Measurements from ENCODE around the gene SEMA7A.

The SEMA7A gene

DNA sequence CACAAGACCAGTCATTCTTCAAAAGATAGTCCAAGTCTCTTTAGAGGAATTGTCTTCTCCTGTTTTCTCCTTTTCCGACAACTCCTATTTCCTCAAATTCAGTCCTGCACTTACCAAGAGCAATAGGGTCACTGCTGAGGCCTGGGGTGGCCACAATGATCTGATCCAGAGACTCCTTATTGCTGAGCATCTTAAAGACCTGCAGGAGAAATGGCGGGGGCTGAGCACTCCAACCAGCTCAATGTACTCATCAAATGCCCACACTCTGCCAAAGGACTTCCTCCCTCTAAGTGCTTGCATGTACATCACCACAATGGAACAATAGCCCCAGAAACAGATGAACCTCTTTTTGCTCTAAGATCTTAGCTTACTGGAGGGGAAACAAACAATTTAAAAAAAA lies 17.6 kb upstream of the SEMA7A start:
- DNase-seq, result no peak

DNA sequence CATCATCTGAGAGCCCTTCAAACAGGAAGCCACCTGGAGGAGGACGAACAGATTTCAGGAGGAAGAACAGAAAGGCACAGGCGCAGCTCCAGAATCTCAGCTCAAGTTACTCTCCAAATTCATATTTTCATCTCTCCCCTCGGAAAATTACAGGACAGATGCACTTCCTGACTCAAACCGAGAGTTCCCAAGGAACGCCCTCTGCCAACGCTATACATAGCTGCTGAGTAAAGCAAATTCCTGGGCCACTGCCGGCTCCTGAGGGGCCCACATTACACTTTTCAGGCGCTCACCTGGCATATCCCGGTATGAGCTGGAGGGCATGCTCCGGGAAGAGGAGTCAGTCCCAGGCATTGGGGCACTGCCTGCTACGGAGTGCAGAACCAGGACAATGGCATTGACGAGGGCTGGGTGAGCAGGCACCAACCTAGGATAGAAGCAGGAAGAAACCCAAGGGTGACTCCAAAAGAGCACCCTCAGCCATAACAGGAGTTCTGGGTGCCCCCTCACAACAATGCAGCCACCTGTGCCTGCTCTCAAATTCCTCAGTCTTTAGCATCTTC lies 16.0 kb upstream of the SEMA7A start:
- DNase-seq, result no peak

DNA sequence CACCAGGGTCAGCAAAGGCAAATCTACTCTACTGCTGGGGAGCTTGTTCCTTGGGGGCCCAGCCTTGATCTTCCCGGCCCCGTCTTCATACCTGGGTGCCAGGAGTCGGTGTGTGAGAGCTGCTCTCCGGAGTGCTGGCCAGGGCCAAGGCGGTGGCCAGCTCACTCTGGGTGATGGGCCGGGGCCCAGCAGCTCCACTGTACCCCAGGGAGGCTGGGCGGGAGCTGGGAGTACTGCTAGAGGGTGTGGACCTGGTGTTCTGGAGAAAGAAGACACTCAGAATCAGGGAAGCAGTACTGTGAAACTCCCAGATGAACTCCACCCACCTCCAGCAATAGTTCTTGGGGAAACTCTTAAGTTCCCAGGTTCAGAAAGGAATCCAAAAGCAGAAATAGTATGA lies 15.3 kb upstream of the SEMA7A start:
- no peak for DNase-seq

DNA sequence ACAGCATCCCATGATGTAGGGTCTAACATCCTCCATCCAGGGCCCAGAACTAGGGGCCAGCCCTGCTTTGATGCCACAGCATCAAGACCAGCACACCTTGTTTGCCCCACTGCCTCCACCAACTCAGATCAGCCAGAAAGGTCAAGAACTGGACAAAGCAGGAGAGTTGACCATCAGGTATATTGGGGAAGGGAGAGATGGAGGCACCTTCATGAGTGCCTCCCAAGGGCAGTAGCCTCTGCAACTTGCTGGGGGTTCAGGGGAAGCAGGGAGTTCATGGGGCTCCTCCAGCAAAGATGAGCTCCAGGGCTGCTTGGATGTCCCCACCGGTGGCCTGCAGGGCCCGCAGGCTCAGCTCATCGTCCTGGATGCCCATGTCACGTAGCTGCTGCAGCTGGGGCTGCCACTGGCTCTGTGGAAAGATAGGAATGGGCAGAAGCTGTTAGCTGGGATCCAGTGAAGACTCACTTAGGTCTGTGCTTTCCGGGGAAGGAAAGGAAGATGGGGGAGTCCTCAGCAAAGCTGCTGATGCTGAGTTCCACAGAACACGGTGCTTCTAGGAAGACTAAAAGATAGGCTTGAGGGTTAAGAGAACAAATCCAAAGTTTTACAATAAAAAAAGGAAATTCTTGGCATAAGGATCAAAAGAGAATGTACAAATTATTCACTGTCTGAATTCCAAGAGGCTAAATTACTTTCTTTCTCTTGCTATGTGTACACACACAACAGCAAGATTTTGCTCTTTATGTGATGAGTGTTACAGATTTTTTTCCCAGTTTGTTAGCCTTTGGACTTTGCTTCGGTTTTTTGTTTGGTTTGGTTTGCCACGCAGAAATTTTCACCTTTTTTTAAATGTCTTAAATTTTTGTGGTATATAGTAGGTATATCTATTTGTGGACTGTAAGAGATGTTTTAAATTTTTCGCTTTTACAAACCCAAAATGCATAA lies 12.3 kb upstream of the SEMA7A start:
- no peak for DNase-seq

DNA sequence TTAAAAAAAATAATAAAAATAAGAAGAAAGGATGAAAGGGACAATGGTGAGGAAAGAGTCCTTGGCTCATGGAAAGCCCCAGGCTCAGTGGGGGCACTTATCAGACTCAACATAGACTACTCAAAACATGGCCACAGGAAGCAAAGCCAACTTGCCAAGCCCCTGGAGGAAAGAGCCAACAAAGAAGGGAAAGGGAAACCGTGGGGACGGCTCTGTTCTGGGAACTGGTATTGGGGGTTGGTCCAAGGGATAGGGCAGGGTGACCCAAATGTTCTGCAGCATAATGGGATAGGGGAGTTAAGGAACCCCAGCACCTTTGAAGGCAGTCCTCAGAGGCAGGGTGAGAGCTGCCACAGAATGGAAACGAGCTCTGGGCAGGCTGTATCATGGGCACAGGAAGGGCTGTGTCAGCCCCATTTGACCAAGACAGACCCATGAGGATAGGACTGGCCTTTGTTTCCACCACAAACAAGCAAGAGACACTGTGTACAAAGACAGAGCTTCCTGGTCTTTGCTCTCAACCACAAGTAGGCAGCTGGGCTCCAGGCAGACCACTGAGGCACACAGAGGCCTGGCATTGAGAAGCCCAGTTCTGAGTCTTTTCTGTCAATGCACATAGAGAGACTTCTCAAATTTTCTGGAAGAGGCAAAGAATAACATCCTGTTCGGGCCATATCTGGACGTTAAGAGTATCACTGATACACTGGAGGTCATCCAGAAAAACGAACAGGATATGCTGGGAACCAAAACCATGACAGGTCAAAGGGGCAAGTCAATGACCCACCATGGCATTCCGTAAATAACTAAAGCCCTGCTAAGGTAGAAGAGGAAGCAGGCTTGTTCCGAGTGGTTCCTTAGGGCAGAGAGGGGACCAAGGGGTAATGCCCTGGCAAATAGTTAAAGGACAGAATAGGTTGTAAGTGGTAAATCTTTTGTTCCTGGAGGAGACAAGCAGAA lies 10.6 kb upstream of the SEMA7A start:
- DNase-seq, result no peak

DNA sequence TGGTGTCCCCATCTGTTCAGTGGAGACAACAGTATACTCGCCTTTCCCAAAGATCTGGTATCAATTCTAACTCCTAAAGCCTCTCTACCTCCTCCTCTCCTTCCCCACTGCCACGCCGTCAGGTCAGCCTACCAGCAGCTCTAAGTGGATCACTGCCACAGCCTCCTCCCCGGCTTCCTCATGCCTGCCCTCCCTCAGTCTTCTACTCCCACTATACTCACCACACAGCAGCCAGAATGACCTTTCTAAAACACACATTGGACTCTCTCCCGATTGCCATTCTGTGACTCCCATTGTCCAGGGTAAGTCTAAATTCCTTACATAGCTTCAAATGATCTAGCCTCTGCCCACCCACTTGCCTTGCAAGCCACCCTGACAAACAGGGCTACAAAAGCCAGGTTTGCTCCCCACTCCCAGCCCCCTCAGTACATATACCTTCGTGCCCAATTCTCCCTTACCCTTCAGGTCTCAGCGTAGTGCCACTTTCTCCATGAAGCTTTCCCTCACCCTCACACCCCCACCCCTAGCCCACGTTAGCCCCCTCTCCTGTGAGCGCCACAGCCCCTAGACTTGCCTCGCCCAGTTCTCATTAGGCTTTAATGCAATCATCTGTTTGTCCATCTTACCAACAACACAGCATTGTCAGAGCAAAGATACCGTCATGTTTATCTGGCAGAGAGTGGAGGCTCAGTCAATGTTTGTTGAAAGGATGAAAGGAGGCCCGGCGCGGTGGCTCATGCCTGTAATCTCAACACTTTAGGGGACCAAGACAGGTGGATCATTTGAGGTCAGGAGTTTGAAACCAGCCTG lies 9.5 kb upstream of the SEMA7A start:
- DNase-seq, result no peak

DNA sequence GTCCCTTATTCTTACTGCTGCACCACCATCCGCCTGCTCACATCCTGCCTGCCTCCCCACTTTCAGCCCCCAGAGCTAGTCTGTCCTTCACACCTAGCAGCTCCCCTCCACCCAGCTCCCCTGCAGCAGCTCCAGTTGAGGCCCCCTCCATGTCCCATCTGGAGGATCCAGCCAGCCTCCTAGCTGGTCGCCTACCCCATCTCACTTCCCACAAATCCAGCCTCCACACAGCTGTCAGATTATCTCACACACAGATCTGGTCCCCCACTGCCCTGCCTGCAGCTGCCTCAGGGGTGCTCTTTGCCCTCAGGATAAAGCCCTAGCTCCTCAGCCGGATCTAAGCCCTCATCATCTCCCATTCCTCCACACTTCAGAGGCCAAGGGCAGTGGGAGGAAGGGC lies 8.8 kb upstream of the SEMA7A start:
- no peak for DNase-seq

DNA sequence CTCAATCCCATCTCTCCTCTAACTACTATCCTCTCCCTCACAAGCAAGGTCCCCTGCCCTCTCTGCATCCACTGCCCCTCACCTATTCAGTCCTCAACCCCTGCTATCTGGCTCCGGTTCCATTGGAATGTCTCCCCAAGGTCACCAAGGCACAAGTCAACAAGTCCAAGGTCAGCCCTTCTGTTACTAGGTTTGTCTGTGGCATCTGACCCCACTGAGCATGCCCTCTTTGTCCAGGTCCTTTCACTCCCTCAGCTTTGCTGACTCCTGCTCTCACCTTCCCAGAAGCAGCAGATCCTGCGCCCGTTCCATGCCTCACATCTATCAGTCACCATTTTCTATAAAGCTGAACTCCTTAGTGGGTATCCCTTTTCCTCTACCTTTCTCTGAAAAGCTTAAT lies 8.3 kb upstream of the SEMA7A start:
- DNase-seq, result no peak

DNA sequence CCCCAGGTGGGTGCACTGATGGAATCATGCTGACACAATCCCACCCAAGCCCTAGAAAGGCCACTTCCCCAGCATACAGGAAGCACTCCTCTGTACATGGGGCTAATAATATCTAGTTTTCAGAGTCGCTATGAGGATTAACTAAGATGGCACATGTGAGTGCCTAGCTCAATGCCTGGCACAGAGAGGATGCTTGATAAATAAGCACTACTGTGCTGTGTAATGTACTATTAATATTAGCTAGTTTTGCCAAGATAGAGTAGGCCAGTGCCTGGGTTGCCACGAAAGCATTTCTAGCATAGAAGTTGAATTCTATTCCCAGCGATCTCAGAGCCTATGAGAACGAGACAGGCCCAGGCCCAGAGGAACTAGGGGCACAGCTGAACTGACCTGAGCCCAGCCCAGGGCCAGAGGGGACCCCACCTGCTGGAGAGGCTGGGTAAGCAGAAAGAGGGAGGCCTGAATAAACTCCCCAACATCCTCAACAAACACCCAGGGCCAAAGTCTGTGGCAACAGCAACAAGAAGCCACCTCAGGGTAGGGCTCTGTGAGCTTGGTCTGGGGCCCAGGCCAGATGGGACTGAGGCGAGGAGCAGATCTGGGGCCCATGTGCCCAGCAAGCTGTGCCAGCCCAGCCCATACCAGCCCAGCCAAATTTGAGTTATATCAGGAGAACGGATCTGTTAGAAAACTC lies 7.6 kb upstream of the SEMA7A start:
- DNase-seq, result no peak

DNA sequence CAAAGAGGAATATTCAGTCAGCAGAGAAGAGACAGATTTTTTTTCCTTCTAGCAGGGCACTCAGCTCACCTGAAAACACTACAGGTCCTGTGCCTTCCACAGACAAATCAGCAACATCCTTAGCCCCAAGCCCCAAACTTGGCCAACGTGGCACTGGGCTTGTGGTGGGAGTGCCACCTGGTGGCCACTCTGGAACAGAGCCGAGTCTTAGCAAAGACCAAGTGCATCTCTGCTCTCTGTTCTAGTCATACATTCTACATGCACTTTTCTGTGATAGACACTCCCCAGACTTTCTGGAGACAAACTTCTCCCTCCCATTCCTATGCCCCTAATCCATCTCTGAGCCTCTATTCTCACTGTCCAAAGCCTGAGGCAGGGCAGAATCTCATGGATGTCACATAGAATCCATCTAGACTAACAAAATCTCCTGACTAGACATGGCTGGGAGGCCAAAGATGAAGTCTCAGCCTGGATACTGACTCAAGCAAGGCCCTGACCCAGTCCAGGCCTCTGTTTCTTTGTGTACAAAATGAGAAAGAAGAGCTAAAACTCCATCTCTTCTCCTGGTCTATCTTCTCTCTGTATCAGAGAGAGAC lies 5.1 kb upstream of the SEMA7A start:
- peak; percentile 86 for DNase-seq

DNA sequence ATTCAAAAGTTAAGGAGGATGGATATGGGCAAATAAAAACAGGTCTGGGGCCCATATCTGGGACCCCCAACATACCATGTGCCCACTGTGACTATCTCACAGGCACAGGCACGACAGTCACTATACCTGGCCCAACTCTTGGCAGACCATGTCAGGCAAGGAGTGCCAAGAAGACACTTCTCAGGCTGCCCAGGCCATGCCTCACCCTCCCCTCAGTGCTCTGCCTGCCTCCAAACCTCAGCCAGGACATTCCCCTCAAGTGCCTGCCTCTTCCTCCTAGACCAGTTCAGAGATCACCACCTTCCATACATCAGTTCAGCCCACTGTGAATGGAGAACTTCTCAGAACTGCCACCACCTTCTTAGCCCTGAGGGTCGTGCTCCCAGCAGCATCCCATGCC lies 4.4 kb upstream of the SEMA7A start:
- DNase-seq, result no peak

DNA sequence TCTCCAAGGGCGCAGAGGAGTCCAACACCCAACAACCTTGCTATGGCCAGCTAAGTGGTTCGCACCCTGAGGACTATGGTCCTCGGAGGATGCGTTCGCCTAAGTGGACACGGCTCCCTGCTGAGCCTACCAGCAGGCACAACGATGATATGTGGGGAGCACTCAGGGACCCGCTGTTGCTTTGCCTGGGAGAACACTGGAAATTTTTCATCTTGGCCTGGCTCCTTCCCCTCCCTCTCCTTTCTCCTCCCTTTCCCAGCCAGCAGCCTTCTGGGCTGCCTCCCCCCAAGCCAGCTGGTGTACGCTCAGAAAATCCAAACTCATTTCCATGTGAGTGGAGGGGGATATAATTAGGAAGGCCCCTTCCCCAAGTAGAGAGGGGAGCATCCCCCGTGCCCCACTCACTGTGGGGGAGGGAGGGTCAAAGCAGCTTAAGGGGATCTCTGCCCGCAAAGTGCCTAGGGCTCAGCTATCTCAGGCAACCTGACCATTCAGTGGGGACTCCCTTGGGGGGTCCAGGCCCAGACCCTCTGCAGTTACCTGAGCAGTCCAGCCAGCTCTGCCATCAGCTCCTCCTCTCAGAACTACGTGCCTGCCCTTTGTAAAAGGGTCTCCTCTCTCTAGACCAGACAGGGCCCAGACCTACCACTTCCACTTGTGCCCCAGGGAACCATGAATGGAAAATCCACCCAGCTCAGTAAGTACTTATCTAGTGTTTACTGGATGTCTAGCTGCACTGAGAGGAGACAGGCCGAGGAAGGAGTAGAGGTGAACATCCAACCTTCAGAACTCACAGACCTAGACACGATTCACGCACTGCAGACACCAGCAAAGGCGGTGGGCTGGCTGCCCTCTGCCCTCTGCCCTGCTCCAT lies 742 bp upstream of the SEMA7A start:
- DNase-seq, result no peak

DNA sequence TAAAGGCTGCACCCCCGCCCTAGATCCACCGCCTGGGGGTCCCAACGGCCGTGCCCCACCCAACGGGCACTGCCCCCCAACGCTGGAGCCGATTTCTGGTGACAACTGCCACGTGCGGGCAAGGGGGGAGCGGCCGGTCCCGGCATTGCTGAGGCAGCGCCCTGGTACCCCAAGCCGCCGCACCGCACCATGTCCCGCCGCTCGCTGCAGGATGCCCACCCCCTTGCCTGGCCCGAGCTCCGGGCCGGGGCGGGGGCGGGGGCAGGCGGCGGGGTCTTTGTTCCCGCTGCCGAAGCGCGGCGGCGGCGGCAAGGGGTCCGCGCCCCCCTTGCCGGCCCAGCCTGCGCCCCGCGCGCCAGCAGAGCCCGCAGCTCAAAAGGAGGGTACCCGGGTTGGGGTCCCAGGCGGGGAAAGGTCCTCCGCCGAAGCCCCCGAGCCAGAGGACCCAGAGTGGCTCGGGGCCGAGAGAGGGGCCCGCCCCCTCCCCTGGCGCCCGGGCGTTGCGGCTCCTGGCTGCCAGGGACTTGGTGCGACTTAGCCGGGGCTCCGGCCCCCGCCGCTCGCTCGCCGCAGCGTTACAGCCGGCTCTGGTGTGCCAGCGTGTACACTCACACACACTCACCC lies 678 bp downstream of the SEMA7A start:
- DNase-seq, result no peak

DNA sequence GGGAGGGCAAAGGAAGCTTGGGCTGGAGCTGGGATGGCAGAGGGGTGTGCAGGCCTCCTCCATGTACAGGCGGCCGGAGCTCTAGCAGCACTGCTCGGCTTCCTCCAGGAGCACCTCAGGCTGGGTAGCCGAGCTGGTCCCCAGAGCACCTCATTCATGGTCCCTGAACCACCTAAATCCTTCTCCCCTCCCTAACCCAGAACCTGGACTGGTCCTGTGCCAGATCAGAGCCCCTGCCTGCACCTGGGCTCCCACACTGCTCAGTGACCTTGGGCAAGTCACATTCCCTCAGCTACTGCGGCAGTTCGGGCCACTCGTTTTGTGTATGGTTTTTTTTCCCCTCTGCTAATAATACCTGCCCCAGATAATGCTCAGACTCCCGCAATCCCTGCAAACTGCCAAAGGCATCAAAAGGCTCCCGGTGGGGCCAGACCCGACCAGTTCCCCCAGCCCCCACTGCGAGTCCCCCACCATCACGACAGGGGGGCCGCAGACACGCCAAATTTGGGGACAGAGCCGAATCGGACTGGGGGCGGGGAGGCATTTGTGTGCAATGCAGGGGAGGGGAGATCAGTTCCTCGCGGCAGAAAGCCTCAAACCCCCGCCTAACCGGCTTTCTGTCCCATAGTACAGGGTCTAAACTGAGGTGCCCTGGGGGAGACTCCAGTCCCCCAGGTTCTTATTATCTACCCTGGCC lies 1.3 kb downstream of the SEMA7A start:
- no peak for DNase-seq

DNA sequence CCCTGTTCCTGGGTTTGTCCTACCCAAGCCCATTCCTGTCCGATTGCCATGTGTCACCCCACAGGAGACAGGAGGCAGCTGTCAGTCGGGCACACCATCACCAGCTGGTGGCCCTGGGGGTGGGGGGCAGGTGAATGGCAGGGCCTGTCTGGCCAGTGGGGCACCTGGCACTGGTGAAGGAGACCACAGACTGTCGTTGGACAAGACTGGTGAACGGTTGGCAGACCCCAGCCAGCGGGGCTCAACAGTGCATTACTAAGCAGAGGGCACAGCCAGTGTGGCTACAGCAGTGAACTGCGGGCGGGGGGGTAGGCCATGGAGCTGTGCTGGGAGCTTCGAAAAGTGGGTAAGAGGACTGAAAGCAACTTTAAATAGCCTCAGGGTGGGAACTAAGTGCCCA lies 2.1 kb downstream of the SEMA7A start:
- DNase-seq, result no peak

DNA sequence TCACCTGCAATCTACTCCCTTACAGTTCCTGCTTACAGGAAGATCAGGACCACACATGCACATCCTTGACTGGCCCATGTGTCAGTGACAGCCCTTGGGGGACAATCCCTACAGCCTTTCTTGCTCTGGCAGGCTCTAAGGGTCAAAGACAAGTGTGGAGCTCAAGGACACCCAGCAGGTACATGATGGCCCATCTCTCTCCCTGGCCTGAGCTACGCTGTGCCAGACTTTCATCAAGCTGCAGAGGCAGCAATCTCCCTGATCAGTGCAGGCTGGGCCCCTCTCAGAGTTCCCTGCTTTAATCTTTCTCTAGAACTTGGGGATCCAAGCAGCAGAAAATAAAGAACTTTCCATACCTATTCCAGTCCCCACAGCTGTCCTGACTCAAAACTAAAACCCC lies 2.6 kb downstream of the SEMA7A start:
- DNase-seq, result no peak

DNA sequence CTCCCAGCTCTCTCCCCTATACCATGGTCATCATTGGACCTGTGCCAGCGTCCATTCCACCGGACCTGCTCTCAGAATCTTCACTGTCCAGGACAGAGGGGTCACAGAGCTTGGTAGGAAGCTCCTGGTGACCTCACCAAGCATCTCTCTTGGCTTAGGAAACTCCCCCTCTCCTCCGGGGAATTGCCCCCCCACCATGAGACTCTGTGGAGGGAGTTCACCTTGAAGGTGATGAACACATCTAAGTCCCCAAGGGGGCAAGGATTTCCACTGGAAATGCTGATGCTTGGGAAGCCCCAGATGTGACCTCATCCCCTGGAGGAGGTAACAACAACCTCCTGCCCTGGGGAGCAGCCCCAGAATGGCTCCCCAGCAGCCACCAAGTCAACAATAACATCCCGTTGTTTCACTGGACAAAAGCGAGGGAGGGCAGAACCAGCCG lies 3.2 kb downstream of the SEMA7A start:
- no peak for DNase-seq

DNA sequence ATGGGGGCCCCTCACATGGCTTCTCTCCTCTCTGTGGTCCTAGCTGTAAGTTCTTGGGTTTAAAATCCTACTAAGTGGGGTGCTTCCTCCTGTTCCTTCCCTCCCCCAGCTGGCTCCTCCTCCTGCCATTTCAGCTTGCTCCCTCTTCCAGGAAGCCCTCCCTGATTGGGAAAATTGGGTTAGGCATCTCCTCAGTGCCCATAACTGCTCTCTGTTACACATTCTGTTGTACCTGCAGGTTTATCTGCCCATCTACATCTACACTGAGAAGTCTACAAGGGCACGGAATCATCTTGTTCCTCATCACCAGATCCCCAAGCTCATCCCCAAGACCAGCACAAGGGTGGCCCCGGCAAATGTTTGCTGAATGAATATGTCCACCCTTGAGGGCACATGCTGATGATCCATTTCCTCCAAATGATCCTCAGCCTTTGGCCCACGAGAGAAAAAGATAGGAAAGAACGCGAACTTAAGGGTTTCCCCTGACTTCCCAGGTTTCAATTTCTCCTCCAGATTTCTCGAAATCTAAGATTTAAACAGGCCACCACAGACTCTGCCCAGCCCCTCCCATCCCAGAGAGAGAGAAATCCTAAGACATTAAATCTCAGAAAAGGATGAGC lies 3.9 kb downstream of the SEMA7A start:
- no peak for DNase-seq
